SK-N-SH treated with all-trans-retinoic acid at 6 μM for 48 hours (cell line): ENCODE measurements around the gene HGFAC.

Experiments used
- ATAC-seq: fragments of 200-7000 bp; cut with Tn5 transposase; 3 replicates; pipeline ENCODE4 v1.9.1; 2020; ENCODE audit warnings: mild to moderate bottlenecking, moderate library complexity
- ARNTL ChIP-seq: fragments of 450-650 bp; formaldehyde crosslinking; IDR thresholded peaks from 2 replicates; pipeline ENCODE4 v1.5.0; 2020; ENCODE audit warnings: low read depth, mild to moderate bottlenecking, moderate library complexity, borderline replicate concordance
- ESRRG ChIP-seq: fragments of 250-450 bp; sonication (Bioruptor Pico); IDR thresholded peaks from 2 replicates; pipeline ENCODE4 v1.6.1; 2021; ENCODE audit warnings: mild to moderate bottlenecking
- GLIS3 ChIP-seq: fragments of 250-450 bp; sonication (Bioruptor Pico); IDR thresholded peaks from 2 replicates; pipeline ENCODE4 v1.5.0; 2020; ENCODE audit warnings: mild to moderate bottlenecking, moderate library complexity
- ISL1 ChIP-seq: fragments of 250-450 bp; sonication (Bioruptor Pico); IDR thresholded peaks from 2 replicates; pipeline ENCODE4 v2.1.2; 2022; ENCODE audit warnings: mild to moderate bottlenecking, moderate library complexity
- PPARA ChIP-seq: fragments of 250-450 bp; sonication (Bioruptor Pico); IDR thresholded peaks from 2 replicates; pipeline ENCODE4 v1.5.0; 2020; ENCODE audit warnings: mild to moderate bottlenecking, borderline replicate concordance
- RARB ChIP-seq: fragments of 250-450 bp; sonication (Bioruptor Pico); IDR thresholded peaks from 2 replicates; pipeline ENCODE4 v1.8.0; 2021; ENCODE audit warnings: mild to moderate bottlenecking, moderate library complexity
- SNAI2 ChIP-seq: fragments of 250-450 bp; sonication (Bioruptor Pico); IDR thresholded peaks from 2 replicates; pipeline ENCODE4 v1.5.0; 2020; ENCODE audit warnings: mild to moderate bottlenecking, moderate library complexity
- TCF4 ChIP-seq: fragments of 250-450 bp; sonication (Bioruptor Pico); IDR thresholded peaks from 2 replicates; pipeline ENCODE4 v1.8.0; 2021; ENCODE audit warnings: mild to moderate bottlenecking, moderate library complexity, borderline replicate concordance
- TOX ChIP-seq: fragments of 250-450 bp; sonication (Bioruptor Pico); IDR thresholded peaks from 2 replicates; pipeline ENCODE4 v1.8.0; 2021; ENCODE audit warnings: mild to moderate bottlenecking, moderate library complexity, borderline replicate concordance
- ZFP3 ChIP-seq: fragments of 250-450 bp; sonication (Bioruptor Pico); IDR thresholded peaks from 2 replicates; pipeline ENCODE4 v1.5.0; 2020; ENCODE audit warnings: mild to moderate bottlenecking, moderate library complexity
- ZFP30 ChIP-seq: fragments of 450-650 bp; formaldehyde crosslinking; IDR thresholded peaks from 2 replicates; pipeline ENCODE4 v1.5.0; 2022; ENCODE audit warnings: mild to moderate bottlenecking, moderate library complexity
- ZNF565 ChIP-seq: fragments of 450-650 bp; formaldehyde crosslinking; conservative IDR thresholded peaks from 2 replicates; pipeline ENCODE4 v1.5.0; 2020; ENCODE audit warnings: low read depth, mild to moderate bottlenecking, moderate library complexity
- ZNF8 ChIP-seq: fragments of 450-650 bp; formaldehyde crosslinking; IDR thresholded peaks from 2 replicates; pipeline ENCODE4 v1.5.0; 2020; ENCODE audit warnings: mild to moderate bottlenecking, moderate library complexity
- TF ChIP-seq, protein P1 (sequence below): fragments of 250-450 bp; sonication (Bioruptor Pico); IDR thresholded peaks from 2 replicates; pipeline ENCODE4 v1.5.0; 2020; ENCODE audit warnings: mild to moderate bottlenecking, moderate library complexity
- TF ChIP-seq, protein P2 (sequence below): fragments of 250-450 bp; sonication (Bioruptor Pico); IDR thresholded peaks from 2 replicates; pipeline ENCODE4 v1.5.1; 2021; ENCODE audit warnings: mild to moderate bottlenecking, moderate library complexity
- TF ChIP-seq, protein P3 (sequence below): fragments of 250-450 bp; sonication (Bioruptor Pico); IDR thresholded peaks from 2 replicates; pipeline ENCODE4 v1.8.0; 2020; ENCODE audit warnings: mild to moderate bottlenecking, moderate library complexity, borderline replicate concordance
- TF ChIP-seq, protein P4 (sequence below): fragments of 250-450 bp; sonication (Bioruptor Pico); IDR thresholded peaks from 2 replicates; pipeline ENCODE4 v1.5.1; 2020; ENCODE audit warnings: low read depth, mild to moderate bottlenecking, moderate library complexity

Gene HGFAC

DNA sequence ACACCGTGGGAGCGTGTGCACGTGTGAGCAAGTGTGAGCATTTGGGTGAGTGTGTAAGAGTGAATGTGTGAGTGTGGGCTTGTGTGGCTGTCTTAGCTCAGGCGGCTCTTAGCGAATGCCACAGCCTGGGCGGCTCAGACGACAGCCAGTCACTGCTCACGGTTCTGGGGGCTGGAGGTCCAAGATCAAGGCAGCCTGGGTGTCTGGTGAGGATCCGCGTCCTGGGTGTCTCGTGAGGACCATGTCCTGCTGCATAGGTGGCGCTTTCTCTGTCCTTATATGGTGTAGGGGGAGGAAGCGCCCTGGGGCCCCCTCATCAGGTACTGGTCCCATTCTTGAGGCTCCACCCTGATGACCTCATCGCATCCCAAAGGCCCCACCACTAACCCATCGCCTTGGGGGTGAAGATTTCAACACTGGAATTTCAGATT lies 25.8 kb downstream of the HGFAC start (continued):
- TF ChIP-seq PPARA (no peak), ISL1 (CRISPR knock-in tag) (no peak), RARB (CRISPR knock-in tag) (no peak), ARNTL (no peak), TCF4 (CRISPR knock-in tag) (no peak)
- TF ChIP-seq, protein P1, sequence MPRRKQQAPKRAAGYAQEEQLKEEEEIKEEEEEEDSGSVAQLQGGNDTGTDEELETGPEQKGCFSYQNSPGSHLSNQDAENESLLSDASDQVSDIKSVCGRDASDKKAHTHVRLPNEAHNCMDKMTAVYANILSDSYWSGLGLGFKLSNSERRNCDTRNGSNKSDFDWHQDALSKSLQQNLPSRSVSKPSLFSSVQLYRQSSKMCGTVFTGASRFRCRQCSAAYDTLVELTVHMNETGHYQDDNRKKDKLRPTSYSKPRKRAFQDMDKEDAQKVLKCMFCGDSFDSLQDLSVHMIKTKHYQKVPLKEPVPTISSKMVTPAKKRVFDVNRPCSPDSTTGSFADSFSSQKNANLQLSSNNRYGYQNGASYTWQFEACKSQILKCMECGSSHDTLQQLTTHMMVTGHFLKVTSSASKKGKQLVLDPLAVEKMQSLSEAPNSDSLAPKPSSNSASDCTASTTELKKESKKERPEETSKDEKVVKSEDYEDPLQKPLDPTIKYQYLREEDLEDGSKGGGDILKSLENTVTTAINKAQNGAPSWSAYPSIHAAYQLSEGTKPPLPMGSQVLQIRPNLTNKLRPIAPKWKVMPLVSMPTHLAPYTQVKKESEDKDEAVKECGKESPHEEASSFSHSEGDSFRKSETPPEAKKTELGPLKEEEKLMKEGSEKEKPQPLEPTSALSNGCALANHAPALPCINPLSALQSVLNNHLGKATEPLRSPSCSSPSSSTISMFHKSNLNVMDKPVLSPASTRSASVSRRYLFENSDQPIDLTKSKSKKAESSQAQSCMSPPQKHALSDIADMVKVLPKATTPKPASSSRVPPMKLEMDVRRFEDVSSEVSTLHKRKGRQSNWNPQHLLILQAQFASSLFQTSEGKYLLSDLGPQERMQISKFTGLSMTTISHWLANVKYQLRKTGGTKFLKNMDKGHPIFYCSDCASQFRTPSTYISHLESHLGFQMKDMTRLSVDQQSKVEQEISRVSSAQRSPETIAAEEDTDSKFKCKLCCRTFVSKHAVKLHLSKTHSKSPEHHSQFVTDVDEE (CRISPR knock-in tag): no peak

GRCh38 chr4:3468154-3468553 lies 26.4 kb downstream of the HGFAC start:
- ATAC-seq: no peak
- TF ChIP-seq SNAI2 (CRISPR knock-in tag) (no peak), TOX (CRISPR knock-in tag) (no peak), ZFP3 (CRISPR knock-in tag) (no peak), ARNTL (no peak)
- TF ChIP-seq, protein P2, sequence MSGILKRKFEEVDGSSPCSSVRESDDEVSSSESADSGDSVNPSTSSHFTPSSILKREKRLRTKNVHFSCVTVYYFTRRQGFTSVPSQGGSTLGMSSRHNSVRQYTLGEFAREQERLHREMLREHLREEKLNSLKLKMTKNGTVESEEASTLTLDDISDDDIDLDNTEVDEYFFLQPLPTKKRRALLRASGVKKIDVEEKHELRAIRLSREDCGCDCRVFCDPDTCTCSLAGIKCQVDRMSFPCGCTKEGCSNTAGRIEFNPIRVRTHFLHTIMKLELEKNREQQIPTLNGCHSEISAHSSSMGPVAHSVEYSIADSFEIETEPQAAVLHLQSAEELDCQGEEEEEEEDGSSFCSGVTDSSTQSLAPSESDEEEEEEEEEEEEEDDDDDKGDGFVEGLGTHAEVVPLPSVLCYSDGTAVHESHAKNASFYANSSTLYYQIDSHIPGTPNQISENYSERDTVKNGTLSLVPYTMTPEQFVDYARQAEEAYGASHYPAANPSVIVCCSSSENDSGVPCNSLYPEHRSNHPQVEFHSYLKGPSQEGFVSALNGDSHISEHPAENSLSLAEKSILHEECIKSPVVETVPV (CRISPR knock-in tag): no peak

DNA sequence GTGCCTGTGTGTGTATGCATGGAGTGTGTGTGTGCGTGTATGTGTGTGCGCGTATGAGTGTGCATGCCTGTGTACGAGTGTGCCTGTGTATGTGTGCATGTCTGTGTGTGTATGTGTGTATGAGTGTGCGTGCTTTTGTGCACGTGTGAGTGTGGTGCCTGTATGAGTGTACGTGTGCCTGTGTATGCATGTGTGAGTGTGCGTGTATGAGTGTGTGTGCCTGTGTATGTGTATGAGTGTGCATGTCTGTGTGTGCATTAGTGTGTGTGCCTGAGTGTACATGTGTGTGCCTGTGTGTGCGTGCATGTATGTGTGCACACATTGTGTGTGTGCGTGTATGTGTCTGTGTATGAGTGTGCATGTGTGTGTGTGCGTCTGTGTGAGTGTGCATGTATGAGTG lies 27.0 kb downstream of the HGFAC start:
- ATAC-seq: no peak
- TF ChIP-seq, protein P3, sequence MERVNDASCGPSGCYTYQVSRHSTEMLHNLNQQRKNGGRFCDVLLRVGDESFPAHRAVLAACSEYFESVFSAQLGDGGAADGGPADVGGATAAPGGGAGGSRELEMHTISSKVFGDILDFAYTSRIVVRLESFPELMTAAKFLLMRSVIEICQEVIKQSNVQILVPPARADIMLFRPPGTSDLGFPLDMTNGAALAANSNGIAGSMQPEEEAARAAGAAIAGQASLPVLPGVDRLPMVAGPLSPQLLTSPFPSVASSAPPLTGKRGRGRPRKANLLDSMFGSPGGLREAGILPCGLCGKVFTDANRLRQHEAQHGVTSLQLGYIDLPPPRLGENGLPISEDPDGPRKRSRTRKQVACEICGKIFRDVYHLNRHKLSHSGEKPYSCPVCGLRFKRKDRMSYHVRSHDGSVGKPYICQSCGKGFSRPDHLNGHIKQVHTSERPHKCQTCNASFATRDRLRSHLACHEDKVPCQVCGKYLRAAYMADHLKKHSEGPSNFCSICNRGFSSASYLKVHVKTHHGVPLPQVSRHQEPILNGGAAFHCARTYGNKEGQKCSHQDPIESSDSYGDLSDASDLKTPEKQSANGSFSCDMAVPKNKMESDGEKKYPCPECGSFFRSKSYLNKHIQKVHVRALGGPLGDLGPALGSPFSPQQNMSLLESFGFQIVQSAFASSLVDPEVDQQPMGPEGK (CRISPR knock-in tag): no peak
- no peak for TF ChIP-seq TCF4 (CRISPR knock-in tag)
- TF ChIP-seq ZFP30 (CRISPR knock-in tag): no peak
- TF ChIP-seq RARB (CRISPR knock-in tag): no peak
- TF ChIP-seq, protein P1 (CRISPR knock-in tag): no peak
- no peak for TF ChIP-seq GLIS3 (CRISPR knock-in tag)
- TF ChIP-seq ARNTL: no peak
- no peak for TF ChIP-seq ZNF565 (CRISPR knock-in tag)
- no peak for TF ChIP-seq ESRRG (CRISPR knock-in tag)
- TF ChIP-seq TOX (CRISPR knock-in tag): no peak
- TF ChIP-seq, protein P4, sequence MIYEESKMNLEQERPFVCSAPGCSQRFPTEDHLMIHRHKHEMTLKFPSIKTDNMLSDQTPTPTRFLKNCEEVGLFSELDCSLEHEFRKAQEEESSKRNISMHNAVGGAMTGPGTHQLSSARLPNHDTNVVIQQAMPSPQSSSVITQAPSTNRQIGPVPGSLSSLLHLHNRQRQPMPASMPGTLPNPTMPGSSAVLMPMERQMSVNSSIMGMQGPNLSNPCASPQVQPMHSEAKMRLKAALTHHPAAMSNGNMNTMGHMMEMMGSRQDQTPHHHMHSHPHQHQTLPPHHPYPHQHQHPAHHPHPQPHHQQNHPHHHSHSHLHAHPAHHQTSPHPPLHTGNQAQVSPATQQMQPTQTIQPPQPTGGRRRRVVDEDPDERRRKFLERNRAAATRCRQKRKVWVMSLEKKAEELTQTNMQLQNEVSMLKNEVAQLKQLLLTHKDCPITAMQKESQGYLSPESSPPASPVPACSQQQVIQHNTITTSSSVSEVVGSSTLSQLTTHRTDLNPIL (CRISPR knock-in tag): no peak
- no peak for TF ChIP-seq ZNF8 (CRISPR knock-in tag)
- TF ChIP-seq, all 23 proteins: peak for 0
